Measurements from ENCODE around the gene BRCA1. TPM values are rescaled to one million over a fixed set of nuclear protein-coding genes. Genes with fewer than 3 reads are reported as not detected.

BRCA1 gene
- total RNA-seq, 1 experiment from 2014 or later: 67.1 TPM

DNA sequence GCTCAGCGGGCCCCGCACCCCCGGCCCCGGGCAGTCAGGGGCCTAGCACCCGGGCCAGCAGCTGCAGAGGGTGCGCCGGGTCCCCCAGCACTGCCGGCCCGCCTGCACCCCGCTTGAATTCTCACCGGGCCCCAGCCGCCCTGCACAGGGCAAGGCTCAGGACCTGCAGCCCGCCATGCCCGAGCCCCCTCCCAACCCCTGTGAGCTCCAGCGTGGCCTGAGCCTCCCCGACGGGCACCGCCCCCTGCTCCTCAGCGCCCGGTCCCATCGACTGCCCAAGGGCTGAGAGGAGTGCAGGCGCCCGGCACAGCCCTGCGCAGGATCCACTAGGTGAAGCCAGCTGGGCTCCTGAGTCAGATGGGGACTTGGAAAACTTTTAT lies 1.7 kb upstream of the BRCA1 start:
- H3K9me3 Mint-ChIP-seq (ENCODE audit: low read depth, unreplicated experiment): no peaks in the 10 kb centered on the region
- peaks cover 82% of the 10 kb centered on the region for H3K36me3 Mint-ChIP-seq (ENCODE audit: insufficient read depth, unreplicated experiment)
- H3K27ac Mint-ChIP-seq (ENCODE audit: unreplicated experiment): peak overlapping the region; percentile 87
- TF ChIP-seq, protein P1, sequence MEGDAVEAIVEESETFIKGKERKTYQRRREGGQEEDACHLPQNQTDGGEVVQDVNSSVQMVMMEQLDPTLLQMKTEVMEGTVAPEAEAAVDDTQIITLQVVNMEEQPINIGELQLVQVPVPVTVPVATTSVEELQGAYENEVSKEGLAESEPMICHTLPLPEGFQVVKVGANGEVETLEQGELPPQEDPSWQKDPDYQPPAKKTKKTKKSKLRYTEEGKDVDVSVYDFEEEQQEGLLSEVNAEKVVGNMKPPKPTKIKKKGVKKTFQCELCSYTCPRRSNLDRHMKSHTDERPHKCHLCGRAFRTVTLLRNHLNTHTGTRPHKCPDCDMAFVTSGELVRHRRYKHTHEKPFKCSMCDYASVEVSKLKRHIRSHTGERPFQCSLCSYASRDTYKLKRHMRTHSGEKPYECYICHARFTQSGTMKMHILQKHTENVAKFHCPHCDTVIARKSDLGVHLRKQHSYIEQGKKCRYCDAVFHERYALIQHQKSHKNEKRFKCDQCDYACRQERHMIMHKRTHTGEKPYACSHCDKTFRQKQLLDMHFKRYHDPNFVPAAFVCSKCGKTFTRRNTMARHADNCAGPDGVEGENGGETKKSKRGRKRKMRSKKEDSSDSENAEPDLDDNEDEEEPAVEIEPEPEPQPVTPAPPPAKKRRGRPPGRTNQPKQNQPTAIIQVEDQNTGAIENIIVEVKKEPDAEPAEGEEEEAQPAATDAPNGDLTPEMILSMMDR (IDR thresholded peaks at IDR 0.05; ENCODE audit: unreplicated experiment): no peak
- peak overlapping the region; percentile 97 for H3K4me3 Mint-ChIP-seq (ENCODE audit: low read depth, unreplicated experiment)
- H3K27me3 Mint-ChIP-seq (ENCODE audit: unreplicated experiment): no peaks in the 10 kb centered on the region
- BruUV-seq (replicated peaks): no TSS peak
- no peak for DNase-seq
- CTCF ChIA-PET: no interaction called here
- intact Hi-C loops (cut with micrococcal nuclease; ENCODE audit: unreplicated experiment): no loop called here
- H3K4me1 Mint-ChIP-seq (ENCODE audit: low read depth, unreplicated experiment): peaks cover 59% of the 10 kb centered on the region

DNA sequence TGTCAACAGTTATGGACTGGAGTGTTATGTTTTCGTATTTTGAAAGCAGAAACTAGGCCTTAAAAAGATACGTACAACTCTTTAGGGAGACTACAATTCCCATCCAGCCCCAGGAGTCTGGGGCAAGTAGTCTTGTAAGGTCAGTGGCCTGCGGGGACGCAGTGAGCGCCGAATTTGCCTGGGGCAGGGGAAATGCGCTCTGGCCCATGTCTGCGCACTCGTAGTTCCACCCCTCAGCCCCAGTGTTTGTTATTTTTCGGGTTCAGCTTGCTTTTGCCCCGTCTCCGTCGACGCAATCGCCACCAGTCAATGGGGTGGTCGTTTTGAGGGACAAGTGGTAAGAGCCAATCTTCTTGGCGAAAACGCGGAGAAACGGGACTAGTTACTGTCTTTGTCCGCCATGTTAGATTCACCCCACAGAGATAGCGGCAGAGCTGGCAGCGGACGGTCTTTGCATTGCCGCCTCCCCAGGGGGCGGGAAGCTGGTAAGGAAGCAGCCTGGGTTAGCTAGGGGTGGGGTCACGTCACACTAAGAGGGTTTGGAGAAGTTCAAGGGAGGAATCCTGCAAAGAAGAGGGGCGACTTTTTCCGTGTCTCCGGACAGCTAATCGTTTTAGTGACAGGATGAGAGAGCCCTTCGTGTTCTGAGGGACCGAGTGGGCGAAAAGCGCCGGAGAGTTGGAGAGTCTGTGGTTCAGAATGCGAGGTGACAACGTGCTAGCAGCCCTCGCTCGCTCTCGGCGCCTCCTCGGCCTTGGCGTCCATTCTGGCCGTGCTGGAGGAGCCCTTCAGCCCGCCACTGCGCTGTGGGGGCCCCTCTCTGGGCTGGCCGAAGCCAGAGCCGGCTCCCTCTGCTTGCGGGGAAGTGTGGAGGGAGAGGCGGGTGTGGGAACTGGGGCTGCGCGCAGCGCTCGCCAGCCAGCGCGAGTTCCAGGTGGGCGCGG lies 1.1 kb upstream of the BRCA1 start:
- intact Hi-C loops (cut with micrococcal nuclease; ENCODE audit: unreplicated experiment): no loop called here
- peak overlapping the region; percentile 99 for H3K27ac Mint-ChIP-seq (ENCODE audit: unreplicated experiment)
- CTCF ChIA-PET: no interaction called here
- TF ChIP-seq, protein P1 (IDR thresholded peaks at IDR 0.05; ENCODE audit: unreplicated experiment): no peak
- H3K9me3 Mint-ChIP-seq (ENCODE audit: low read depth, unreplicated experiment): no peaks in the 10 kb centered on the region
- H3K36me3 Mint-ChIP-seq (ENCODE audit: insufficient read depth, unreplicated experiment): peaks cover 78% of the 10 kb centered on the region
- DNase-seq: no peak
- H3K4me3 Mint-ChIP-seq (ENCODE audit: low read depth, unreplicated experiment): peak overlapping the region; percentile 97
- peaks cover 59% of the 10 kb centered on the region for H3K4me1 Mint-ChIP-seq (ENCODE audit: low read depth, unreplicated experiment)
- H3K27me3 Mint-ChIP-seq (ENCODE audit: unreplicated experiment): no peaks in the 10 kb centered on the region
- TSS peak; percentile 92 for BruUV-seq (replicated peaks)

DNA sequence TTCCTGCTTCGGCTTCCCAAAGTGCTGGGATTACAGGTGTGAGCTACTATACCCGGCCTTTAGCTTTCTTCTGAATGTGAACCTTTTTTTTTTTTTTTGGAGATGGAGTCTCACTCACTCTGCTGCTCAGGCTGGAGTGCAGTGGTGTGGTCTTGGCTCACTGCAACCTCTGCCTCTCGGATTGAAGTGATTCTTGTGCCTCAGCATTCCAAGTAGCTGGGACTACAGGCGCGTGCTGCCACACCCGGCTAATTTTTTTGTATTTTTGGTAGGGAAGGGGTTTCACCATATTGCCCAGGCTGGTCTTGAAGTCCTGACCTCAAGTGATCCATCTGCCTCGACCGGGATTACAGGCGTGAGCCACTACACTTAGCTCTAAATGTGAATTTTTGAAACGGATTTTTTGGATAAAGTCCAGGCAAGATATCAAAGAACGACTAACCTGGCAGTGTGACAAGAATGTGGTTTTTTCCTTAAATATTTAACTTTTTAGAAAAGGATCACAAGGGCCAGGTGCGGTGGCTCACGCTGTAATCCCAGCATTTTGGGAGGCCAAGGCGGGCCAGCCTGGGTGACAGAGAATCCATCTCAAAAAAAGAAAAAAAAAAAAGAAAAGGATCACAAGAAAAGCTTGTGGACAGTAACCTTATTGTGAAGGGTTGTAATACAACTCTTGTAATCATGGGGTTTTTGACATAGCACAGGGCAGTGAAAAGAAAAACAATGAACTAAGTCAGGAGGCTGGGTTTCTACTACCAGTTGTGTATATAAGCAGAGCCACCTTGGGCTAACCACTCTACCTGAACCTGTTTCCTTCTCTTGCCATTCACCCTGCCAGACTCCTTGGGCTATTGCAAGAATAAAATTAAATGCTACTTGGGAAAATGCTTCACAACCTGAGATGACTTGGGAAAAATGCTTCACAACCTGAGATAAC lies 6.2 kb downstream of the BRCA1 start:
- intact Hi-C loops (cut with micrococcal nuclease; ENCODE audit: unreplicated experiment): loop anchor here (5.0 kb wide), 1 partner anchor 37 kb away; no protein-coding TSS in a partner anchor
- peak; percentile 33 for DNase-seq
- Mint-ChIP-seq H3K4me1 (ENCODE audit: low read depth, unreplicated experiment) (peaks cover 23% of the 10 kb centered on the region), H3K27ac (ENCODE audit: unreplicated experiment) (peak overlapping the region; percentile 18), H3K9me3 (ENCODE audit: low read depth, unreplicated experiment) (no peaks in the 10 kb centered on the region), H3K36me3 (ENCODE audit: insufficient read depth, unreplicated experiment) (peaks cover 8% of the 10 kb centered on the region), H3K27me3 (ENCODE audit: unreplicated experiment) (no peaks in the 10 kb centered on the region), H3K4me3 (ENCODE audit: low read depth, unreplicated experiment) (no peak overlapping the region)
- no TSS peak for BruUV-seq (replicated peaks)
- TF ChIP-seq, protein P1 (IDR thresholded peaks at IDR 0.05; ENCODE audit: unreplicated experiment): no peak
- CTCF ChIA-PET: interaction anchor here (0.7 to 1.8 kb wide), 5 partner anchors 21 to 698 kb away, joined by 3 to 5 read pairs (median 3); no protein-coding TSS in a partner anchor

DNA sequence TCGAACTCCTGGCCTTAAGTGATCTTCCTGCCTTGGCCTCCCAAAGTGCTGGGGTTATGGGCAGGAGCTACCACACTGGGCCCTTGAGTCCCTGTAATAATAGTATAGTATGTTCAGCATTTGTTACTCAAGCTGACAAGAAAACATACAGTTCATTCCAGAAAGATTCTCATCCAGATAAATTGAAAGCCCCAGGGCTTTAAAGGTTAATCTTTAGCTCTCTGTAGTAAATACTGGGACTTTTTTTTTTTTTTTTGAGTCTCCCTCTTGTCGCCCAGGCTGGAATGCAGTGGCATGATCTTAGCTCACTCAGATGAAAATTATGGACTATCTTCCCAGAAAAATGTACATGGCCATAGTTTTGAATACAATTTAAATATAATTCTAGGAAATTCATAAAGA lies 11.0 kb downstream of the BRCA1 start:
- Mint-ChIP-seq H3K36me3 (ENCODE audit: insufficient read depth, unreplicated experiment) (peaks cover 8% of the 10 kb centered on the region), H3K4me1 (ENCODE audit: low read depth, unreplicated experiment) (peaks cover 16% of the 10 kb centered on the region), H3K27me3 (ENCODE audit: unreplicated experiment) (no peaks in the 10 kb centered on the region), H3K27ac (ENCODE audit: unreplicated experiment) (no peak overlapping the region), H3K9me3 (ENCODE audit: low read depth, unreplicated experiment) (no peaks in the 10 kb centered on the region), H3K4me3 (ENCODE audit: low read depth, unreplicated experiment) (no peak overlapping the region)
- CTCF ChIA-PET: interaction anchor here (0.6 to 1.4 kb wide), 4 partner anchors 10 to 116 kb away, joined by 3 to 5 read pairs (median 4); no protein-coding TSS in a partner anchor
- intact Hi-C loops (cut with micrococcal nuclease; ENCODE audit: unreplicated experiment): no loop called here
- TF ChIP-seq, protein P1 (IDR thresholded peaks at IDR 0.05; ENCODE audit: unreplicated experiment): no peak
- no TSS peak for BruUV-seq (replicated peaks)
- no peak for DNase-seq
